GM21390 (cell line): ENCODE data around the gene AGGF1.
"Not testable (repeated sequence)": the region's sequence is repeated elsewhere in the genome, so short reads cannot be mapped to it uniquely, and the experiment has no call there.

Experiments
- ATAC-seq: cut with Tn5 transposase; IDR thresholded peaks from one replicate; pipeline ENCODE4 v1.9.1; 2021; ENCODE audit not compliant: unreplicated experiment

Gene AGGF1, protein sequence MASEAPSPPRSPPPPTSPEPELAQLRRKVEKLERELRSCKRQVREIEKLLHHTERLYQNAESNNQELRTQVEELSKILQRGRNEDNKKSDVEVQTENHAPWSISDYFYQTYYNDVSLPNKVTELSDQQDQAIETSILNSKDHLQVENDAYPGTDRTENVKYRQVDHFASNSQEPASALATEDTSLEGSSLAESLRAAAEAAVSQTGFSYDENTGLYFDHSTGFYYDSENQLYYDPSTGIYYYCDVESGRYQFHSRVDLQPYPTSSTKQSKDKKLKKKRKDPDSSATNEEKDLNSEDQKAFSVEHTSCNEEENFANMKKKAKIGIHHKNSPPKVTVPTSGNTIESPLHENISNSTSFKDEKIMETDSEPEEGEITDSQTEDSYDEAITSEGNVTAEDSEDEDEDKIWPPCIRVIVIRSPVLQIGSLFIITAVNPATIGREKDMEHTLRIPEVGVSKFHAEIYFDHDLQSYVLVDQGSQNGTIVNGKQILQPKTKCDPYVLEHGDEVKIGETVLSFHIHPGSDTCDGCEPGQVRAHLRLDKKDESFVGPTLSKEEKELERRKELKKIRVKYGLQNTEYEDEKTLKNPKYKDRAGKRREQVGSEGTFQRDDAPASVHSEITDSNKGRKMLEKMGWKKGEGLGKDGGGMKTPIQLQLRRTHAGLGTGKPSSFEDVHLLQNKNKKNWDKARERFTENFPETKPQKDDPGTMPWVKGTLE

DNA sequence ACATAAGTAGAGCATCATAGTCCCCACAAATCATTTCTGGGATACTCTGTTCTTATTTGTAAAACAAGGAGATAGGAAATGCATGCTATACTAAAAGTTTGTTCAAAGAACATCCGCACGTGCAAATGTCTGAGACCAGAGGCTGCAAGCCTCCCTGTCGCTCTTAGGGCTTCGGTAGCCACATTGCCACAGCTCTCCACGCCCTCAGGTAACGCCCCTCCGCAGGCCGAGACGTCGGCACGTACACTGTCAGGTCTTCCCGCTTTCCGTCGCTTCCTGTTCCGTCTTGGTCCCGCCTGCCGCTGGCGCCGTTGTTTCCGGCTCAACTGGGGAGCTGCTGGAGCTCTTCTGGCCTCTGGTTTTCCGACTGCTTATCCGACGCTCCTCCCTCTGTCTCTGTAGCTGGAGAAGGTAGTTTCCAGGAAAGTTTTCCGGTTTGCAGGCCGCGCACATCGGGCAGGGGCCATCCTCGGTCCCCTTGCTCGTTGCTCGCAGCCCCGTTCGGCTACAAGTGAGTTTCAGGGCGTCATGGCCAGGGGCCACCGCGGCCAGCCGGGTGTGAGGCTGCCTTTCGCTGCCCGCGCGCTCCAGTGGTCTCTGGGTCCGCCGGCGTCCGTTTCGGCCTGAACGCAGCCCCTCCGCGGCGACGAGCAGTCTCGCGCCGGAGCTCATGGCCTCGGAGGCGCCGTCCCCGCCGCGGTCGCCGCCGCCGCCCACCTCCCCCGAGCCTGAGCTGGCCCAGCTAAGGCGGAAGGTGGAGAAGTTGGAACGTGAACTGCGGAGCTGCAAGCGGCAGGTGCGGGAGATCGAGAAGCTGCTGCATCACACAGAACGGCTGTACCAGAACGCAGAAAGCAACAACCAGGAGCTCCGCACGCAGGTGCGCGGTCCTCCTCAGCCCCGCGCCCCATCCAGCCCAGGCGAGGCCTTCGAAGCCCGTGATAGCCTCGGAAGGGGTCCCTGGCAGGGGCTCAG is at the start of gene AGGF1:
Gene AGGF1 (plus strand): TSS at position 308 of the 975 bp plus-strand sequence. CDS start 363 bp downstream, at position 671.
- peak; percentile 96 for ATAC-seq

DNA sequence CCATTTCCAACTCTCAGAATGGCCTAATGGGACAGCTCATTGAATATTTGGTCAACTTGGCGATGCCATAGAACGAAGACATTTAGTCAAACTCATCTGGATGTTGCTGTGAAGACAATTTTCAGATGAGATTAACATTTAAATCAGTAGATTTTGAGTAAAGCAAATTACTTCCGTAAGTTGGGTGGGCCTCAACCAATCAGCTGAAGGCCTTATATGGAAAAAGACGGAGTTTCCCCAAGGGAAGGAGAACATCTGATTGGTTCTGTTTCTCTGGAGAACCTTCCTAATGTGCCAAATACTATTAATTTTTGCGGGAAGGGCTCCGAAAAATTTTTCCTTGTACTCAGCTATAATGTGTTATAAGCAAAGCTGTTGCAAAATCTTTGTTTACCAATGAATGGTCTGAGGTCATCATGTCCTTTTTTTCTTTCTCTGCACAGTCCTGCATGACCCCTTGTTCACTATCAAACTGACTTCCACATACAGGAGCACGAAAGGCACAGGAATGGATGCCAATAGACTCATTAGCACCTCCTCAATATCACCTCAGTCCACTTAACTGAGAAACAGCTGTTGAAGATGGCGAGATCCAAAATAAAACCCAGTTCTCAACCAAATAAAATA is 49.6 kb upstream of the AGGF1 start:
- ATAC-seq: no peak

DNA sequence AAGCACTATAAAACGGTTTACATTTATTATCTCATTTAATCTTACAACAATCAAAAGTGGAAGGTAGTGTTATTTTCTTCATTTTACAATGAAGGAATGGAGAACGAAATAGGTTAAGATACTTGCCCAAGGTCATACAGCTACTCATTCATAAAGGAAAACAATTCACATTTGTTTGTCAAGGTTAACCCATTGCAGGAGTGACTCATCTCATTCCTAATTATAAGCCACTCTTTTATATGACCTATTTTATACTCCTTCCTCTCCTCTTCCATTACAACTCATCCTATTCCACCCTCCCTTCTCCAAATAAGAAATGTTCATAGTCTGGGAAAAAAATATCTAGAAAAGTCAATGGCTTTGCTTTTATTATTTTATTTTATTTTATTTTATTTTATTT is 47.8 kb upstream of the AGGF1 start:
- ATAC-seq: no peak

DNA sequence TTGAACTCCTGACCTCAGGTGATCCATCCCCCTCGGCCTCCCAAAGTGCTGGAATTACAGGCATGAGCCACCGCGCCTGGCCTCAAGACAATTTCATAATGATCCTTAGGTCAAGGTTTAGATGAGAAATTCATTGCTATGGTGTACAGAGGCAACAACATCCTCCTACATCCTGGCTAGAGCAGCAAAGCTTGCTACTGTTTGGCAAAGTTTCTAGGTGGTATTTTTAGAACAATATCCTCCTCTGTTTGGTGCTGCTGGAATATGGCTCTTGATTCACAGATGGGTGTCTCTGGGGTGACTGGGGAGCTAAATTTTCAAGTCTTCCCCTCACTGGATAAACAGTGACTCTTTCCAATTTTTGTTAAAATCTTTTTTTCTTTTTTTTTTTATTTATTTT is 46.7 kb upstream of the AGGF1 start:
- ATAC-seq: no peak

DNA sequence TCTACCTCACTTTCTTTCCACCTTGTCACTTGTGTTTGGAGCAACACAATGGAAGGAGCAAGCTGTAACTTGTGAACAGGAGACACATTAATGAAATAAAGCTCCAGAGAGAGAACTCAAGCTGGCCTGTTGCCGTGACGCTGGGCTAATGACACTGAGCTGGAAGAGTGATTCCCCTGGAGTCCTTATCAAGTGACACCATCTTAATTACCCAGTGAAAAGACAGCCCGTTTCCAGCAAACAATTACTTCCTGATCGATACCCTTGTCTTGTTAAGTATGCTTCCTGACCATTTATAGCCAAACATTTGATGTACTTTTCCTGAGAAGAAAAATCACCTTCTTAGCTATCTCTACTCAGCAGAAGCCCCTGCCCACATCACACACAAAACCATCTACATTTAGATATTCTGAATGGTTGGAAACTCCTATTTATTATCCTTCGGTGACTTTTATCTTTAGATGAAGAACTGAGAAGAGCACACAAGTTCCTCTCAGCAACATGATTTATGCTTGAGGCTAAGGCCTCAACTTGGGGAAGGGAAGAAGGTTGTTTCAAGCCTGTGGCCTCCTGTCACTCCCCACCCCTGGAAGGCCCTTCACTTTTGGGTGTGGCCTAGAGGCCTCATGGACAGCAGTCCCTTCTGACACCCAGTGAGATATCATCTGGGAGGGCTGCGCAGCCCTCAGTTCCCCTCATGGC is 43.2 kb upstream of the AGGF1 start:
- ATAC-seq: no peak

DNA sequence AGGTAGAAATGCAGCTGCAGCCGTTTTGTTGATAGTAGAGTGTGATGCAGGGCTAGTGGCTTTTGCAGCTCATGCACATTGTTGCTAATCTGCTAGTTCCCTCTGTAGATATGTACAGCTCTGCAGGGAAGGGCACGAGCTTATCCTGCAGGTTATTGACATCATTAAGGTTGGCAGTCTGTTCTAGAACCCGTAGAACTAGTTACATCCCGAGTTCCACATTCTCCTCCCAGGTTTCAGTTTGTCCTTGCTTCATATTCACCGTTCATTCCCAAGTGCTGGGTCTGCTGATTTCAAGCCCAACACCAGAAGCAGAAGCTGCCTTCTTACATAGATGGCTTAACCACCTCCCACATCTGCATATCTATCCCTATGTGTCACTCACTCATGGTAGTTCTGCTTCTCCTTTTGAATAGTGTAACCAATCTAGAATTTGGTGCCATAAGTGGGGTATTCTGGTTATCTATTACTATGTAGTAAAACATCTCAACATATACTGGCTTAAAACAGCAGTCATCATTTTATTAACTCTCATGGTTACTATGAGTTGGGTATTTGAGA is 39.2 kb upstream of the AGGF1 start:
- ATAC-seq: no peak

DNA sequence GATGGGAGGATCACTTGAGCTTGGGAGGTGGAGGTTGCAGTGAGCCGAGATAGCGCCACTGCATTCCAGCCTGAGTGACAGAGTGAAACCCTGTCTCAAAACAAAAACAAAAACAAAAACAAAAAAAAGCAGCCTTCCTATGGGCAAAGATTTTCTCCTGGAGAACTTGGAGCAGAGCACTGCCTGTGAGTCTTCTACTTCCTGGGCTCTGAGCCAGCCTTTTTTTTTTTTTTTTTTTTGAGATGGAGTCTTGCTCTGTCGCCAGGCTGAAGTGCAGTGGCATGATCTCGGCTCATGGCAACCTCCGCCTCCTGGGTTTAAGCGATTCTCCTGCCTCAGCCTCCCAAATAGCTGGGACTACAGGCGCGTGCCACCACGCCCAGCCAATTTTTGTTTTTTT is 36.8 kb upstream of the AGGF1 start:
- not testable (repeated sequence) for ATAC-seq

DNA sequence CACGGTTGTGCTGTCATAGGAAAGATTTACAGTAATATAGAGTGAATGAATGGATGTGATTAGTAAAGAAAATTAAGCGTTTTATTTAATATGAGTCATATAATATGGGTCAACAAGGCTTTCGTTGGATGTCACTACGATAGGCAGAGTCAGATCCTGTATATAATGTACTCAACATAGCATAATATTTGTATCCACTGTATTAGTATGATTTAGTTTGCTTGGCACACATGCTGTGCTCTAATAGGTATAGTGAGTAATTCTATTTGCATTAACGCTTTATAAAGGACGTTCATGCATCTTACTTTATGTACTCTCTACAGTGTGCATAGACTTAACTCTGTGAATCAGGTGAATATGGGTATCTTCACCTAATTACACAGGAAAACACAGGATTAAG is 35.9 kb upstream of the AGGF1 start:
- ATAC-seq: no peak

DNA sequence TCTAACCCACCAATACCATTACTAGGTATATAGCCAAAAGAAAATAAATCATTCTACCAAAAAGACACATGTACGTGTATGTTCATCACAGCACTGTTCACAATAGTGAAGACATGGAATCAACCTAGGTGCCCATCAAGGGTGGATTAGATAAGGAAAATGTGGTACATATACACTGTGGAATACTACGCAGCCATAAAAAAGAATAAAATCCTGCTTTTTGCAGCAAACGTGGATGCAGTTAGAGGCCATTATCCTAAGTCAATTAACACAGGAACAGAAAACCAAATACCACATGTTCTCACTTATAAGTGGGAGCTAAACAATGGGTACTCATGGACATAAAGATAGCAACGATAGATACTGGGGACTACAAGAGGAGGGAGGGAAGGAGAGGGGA is 32.0 kb upstream of the AGGF1 start:
- not testable (repeated sequence) for ATAC-seq

DNA sequence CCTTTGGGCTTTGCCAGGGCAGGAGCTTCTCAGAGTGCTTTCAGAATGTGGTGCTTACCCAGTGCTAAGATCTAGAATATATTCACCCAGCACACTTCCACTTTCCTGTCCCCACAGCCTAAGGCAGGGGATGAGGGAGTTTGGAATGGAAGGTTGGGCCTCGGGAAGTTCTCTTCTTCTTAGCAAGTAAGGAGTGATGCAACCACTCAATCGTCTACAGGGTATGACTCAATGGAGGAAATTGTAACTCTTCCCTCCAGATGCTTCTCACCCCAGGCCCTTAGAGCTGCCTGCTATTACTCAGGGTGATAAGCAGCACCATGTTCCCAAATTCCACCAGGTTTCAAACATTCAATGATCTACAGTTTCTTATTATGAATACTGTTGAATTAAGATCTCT is 30.8 kb upstream of the AGGF1 start:
- ATAC-seq: no peak

DNA sequence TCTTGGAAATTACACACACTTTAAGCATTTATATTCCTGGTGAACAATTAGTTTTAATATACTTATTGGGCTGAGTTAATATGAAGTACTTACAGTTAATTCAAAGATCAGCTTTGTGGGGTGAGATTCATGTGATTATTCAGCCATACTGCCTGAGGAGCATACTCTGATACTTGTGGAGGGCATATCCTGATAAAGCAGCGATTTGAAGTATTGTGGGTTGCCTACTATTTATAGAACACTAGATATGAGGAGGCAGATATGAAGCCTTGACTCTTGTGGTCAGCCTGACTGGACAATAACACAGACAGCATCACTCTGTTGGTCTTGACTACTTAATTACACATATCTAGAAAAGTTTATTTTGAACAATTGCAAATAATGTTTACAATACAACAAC is 27.0 kb upstream of the AGGF1 start:
- no peak for ATAC-seq

DNA sequence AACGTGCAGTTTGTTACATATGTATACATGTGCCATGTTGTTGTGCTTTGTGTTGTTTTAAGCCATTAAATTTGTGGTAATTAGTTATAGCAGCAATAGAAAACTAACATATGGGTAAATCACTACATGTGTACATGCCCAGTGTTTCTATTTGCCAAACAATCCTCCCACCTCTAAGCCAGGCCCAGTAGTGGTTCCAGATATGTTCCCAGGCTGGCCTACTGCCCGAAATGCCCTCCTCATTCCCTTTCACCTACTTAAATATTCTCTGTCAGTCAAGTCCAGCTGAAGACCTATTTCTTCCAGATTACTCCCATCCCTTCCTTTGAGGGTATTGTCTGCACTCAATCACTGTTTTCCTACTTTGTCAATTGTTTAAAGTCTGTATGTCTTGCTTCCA is 24.1 kb upstream of the AGGF1 start:
- no peak for ATAC-seq

DNA sequence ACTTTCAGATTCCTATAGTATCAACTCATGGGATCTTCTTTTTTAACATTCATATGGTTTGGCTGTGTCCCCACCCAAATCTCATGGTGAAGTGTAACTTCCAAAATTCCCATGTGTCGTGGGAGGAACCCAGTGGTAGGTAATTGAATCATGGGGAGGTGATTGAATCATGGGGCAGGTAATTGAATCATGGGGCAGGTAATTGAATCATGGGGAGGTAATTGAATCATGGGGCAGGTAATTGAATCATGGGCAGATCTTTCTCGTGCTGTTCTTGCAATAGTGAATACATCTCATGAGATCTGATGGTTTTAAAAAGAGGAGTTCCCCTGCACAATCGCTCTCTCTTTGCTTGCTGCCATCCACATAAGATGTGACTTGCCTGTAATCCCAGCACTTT is 21.8 kb upstream of the AGGF1 start:
- ATAC-seq: no peak

DNA sequence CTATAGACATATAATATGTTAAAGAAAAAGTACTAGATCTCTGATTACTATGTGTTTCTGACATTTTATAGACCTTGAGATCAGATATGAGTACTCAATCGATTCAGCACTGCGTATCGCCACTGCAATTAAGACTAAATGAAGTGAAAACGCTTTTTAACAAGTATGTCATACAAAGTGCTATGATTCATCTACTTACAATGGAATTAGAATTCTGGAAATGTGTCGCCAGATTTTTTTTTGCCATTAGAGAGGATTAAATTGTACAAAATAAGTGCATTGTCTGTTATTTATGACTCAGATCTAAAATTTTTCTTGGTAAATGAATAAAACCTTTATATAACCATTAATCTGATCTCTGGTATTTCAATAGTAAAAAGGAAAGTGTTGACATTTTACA is 20.0 kb upstream of the AGGF1 start:
- no peak for ATAC-seq

DNA sequence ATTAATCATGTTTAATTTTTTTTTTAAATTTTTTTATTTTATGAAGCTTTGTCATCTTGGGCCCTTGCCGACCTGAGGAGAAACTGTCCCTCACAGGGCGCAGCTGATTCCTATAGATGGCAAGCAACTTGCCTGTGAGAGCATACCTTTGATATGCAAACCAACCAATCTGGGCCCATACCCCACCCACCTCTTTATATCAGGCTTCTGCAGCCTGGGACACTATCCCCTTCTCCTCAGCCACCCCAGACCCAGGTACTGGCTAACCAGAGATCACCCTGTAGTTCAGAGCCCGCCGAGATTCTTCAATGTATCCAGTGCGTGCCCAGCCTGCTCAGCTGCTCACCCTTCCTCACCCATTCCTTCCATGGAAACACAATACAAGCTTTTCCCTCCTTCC is 18.7 kb upstream of the AGGF1 start:
- ATAC-seq: no peak

DNA sequence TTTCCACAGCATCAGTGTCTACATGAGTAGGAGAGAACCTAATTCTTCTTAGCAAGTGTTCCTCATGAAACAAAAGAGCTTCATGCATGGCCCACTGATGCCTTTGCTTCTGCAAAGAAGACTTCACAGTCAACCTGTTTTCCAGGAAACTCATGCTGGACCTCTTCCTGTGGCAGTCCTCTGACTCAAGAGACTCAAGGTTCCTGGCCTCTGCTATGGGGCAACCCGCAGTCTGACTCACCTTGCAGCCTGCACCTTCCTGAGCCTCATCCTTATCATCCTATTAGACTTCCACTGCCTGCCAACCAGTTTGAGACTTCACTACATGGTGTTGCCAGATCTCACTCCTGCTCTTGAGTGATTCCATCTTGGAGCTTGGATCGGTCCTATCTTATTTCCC is 17.6 kb upstream of the AGGF1 start:
- no peak for ATAC-seq

DNA sequence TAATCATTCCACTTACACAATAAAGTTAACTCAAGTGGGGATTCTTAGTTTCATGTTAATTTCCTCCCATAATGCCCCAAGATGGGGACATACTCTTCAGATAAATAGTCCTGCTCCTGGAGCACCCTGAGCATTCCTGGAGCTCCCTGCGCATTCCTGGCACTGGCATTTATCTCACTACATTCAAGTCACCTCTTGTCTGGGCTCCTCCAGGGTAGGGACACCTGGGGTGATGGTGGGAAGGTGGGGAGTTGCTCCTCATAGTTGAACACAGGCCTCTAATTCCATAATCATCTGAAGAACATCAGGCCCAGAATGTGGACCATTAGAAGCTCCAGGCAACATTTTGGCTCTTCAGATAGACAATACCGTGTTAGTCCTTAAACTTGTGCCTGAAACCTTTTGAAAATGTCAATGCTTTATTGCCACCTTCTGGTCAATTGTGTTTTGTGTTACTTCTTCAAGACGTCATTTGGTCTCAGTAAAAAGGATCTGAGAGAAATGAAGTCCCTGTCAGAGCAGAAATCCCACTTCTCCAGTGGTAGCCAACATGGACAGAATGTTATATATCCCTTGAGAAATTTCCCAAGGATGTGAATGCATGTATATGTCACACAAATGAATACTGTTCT is 14.2 kb upstream of the AGGF1 start:
- no peak for ATAC-seq

DNA sequence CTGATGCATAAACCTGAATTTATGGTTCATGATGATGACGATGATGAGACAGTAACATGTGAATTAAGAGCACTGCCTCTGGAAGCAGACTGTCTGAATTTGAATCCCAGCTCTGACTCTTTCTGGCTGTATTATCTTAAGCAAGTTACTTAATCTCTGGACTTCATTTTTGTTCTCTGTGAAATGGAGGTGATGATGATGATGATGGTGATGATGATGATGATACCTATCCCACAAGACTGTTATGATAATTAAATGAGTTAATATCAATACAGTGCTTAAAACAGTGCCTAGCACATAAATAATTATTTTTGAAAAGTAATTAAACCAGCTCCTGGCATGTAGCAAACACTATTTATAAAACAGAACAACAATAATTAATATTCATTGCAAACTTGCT is 13.2 kb upstream of the AGGF1 start:
- ATAC-seq: no peak

DNA sequence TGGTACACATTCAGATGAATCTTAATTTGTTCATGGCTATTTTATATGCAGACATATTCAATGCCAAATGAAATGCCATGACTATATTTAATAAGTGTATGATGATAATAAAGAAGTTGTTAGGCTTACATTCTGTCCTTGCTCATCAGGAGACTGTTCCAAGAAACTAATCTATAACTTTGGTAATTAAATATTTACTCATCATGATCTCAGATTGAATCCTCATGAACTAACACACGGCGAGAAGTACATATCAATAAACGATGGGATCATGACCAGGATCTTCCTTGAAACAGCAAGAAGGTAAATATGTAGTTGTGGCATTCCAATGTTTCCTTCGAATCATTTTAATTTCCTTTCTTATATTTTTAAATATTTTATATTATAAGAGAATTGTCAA is 12.5 kb upstream of the AGGF1 start:
- ATAC-seq: no peak
